HEK293 (cell line): ENCODE measurements around the gene TRAF3.

Experiments used
- KLF10 ChIP-seq: fragments of 450-650 bp; IDR thresholded peaks from 2 replicates; pipeline ENCODE4 v1.5.1; 2018; ENCODE audit warnings: missing biosample characterization, mild to moderate bottlenecking, missing genetic modification characterization
- MYNN ChIP-seq: fragments of 450-650 bp; formaldehyde crosslinking; IDR thresholded peaks from 2 replicates; pipeline ENCODE4 v1.5.1; 2016; ENCODE audit warnings: missing biosample characterization, missing genetic modification characterization, borderline replicate concordance
- RBAK ChIP-seq: fragments of 450-650 bp; formaldehyde crosslinking; IDR thresholded peaks from 2 replicates; pipeline ENCODE4 v1.5.1; 2016; ENCODE audit warnings: missing biosample characterization, missing genetic modification characterization
- TRIM28 ChIP-seq: IDR thresholded peaks from 2 replicates; pipeline ENCODE4 v1.6.1; 2011; ENCODE audit warnings: low read length, control low read depth, borderline replicate concordance
- ZNF24 ChIP-seq: fragments of 450-650 bp; formaldehyde crosslinking; IDR thresholded peaks from 2 replicates; pipeline ENCODE4 v1.5.1; 2016; ENCODE audit warnings: missing biosample characterization, missing genetic modification characterization
- ZNF510 ChIP-seq: fragments of 450-650 bp; formaldehyde crosslinking; IDR thresholded peaks from 2 replicates; pipeline ENCODE4 v1.5.1; 2018; ENCODE audit warnings: mild to moderate bottlenecking, missing genetic modification characterization, missing biosample characterization; ENCODE audit not compliant: insufficient replicate concordance
- ZNF670 ChIP-seq: fragments of 450-650 bp; formaldehyde crosslinking; IDR thresholded peaks from 2 replicates; pipeline ENCODE4 v1.5.1; 2016; ENCODE audit warnings: missing biosample characterization, missing genetic modification characterization, low read depth
- TF ChIP-seq, protein P1 (sequence below): fragments of 450-650 bp; formaldehyde crosslinking; IDR thresholded peaks from 2 replicates; pipeline ENCODE4 v1.5.1; 2016; ENCODE audit warnings: missing biosample characterization, missing genetic modification characterization
- TF ChIP-seq, protein P2 (sequence below): fragments of 450-650 bp; formaldehyde crosslinking; IDR thresholded peaks from 2 replicates; pipeline ENCODE4 v1.5.1; 2016; ENCODE audit warnings: missing biosample characterization, missing genetic modification characterization
- TF ChIP-seq, protein P3 (sequence below): fragments of 450-650 bp; formaldehyde crosslinking; IDR thresholded peaks from 2 replicates; pipeline ENCODE4 v1.5.1; 2016; ENCODE audit warnings: missing biosample characterization, missing genetic modification characterization
- TF ChIP-seq, protein P4 (sequence below): fragments of 450-650 bp; formaldehyde crosslinking; IDR thresholded peaks from 2 replicates; pipeline ENCODE4 v1.5.1; 2016; ENCODE audit warnings: missing biosample characterization, missing genetic modification characterization

DNA sequence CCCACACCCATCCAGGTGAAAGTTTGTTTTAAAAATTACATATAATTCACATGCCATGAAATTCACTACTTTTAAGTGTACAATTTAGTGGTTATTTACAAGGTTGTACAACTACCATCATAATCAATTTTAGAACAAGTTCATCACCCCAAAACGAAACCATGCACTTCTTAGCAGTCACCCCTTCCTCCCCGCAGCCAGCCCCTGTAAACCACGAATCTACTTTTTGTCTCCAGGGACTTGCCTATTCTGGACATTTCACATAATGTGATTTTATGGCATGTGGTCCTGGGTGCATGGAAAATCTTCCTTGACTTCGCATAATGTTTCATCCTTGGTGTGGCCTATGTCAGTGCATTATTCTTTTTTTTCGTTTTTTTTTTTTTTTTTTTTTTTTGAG is 19.2 kb upstream of the TRAF3 start:
- TF ChIP-seq, protein P1, sequence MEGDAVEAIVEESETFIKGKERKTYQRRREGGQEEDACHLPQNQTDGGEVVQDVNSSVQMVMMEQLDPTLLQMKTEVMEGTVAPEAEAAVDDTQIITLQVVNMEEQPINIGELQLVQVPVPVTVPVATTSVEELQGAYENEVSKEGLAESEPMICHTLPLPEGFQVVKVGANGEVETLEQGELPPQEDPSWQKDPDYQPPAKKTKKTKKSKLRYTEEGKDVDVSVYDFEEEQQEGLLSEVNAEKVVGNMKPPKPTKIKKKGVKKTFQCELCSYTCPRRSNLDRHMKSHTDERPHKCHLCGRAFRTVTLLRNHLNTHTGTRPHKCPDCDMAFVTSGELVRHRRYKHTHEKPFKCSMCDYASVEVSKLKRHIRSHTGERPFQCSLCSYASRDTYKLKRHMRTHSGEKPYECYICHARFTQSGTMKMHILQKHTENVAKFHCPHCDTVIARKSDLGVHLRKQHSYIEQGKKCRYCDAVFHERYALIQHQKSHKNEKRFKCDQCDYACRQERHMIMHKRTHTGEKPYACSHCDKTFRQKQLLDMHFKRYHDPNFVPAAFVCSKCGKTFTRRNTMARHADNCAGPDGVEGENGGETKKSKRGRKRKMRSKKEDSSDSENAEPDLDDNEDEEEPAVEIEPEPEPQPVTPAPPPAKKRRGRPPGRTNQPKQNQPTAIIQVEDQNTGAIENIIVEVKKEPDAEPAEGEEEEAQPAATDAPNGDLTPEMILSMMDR = no peak
- TF ChIP-seq, protein P2, sequence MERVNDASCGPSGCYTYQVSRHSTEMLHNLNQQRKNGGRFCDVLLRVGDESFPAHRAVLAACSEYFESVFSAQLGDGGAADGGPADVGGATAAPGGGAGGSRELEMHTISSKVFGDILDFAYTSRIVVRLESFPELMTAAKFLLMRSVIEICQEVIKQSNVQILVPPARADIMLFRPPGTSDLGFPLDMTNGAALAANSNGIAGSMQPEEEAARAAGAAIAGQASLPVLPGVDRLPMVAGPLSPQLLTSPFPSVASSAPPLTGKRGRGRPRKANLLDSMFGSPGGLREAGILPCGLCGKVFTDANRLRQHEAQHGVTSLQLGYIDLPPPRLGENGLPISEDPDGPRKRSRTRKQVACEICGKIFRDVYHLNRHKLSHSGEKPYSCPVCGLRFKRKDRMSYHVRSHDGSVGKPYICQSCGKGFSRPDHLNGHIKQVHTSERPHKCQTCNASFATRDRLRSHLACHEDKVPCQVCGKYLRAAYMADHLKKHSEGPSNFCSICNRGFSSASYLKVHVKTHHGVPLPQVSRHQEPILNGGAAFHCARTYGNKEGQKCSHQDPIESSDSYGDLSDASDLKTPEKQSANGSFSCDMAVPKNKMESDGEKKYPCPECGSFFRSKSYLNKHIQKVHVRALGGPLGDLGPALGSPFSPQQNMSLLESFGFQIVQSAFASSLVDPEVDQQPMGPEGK = no peak
- TF ChIP-seq ZNF670 (tag by site-specific recombination) (no peak), RBAK (no peak), KLF10 (tag by site-specific recombination) (no peak), MYNN (no peak), TRIM28 (no peak), ZNF510 (tag by site-specific recombination) (no peak), ZNF24 (tag by site-specific recombination) (no peak)
- TF ChIP-seq, protein P3, sequence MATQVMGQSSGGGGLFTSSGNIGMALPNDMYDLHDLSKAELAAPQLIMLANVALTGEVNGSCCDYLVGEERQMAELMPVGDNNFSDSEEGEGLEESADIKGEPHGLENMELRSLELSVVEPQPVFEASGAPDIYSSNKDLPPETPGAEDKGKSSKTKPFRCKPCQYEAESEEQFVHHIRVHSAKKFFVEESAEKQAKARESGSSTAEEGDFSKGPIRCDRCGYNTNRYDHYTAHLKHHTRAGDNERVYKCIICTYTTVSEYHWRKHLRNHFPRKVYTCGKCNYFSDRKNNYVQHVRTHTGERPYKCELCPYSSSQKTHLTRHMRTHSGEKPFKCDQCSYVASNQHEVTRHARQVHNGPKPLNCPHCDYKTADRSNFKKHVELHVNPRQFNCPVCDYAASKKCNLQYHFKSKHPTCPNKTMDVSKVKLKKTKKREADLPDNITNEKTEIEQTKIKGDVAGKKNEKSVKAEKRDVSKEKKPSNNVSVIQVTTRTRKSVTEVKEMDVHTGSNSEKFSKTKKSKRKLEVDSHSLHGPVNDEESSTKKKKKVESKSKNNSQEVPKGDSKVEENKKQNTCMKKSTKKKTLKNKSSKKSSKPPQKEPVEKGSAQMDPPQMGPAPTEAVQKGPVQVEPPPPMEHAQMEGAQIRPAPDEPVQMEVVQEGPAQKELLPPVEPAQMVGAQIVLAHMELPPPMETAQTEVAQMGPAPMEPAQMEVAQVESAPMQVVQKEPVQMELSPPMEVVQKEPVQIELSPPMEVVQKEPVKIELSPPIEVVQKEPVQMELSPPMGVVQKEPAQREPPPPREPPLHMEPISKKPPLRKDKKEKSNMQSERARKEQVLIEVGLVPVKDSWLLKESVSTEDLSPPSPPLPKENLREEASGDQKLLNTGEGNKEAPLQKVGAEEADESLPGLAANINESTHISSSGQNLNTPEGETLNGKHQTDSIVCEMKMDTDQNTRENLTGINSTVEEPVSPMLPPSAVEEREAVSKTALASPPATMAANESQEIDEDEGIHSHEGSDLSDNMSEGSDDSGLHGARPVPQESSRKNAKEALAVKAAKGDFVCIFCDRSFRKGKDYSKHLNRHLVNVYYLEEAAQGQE (tag by site-specific recombination) = no peak
- TF ChIP-seq, protein P4, sequence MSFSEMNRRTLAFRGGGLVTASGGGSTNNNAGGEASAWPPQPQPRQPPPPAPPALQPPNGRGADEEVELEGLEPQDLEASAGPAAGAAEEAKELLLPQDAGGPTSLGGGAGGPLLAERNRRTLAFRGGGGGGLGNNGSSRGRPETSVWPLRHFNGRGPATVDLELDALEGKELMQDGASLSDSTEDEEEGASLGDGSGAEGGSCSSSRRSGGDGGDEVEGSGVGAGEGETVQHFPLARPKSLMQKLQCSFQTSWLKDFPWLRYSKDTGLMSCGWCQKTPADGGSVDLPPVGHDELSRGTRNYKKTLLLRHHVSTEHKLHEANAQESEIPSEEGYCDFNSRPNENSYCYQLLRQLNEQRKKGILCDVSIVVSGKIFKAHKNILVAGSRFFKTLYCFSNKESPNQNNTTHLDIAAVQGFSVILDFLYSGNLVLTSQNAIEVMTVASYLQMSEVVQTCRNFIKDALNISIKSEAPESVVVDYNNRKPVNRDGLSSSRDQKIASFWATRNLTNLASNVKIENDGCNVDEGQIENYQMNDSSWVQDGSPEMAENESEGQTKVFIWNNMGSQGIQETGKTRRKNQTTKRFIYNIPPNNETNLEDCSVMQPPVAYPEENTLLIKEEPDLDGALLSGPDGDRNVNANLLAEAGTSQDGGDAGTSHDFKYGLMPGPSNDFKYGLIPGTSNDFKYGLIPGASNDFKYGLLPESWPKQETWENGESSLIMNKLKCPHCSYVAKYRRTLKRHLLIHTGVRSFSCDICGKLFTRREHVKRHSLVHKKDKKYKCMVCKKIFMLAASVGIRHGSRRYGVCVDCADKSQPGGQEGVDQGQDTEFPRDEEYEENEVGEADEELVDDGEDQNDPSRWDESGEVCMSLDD = no peak
